Endothelial cell of umbilical vein (primary cell): ENCODE results near the gene PDE8B.

ENCODE experiments used
- CTCF ChIP-seq, 2 donors: IDR thresholded peaks; 1 replicate in 1 of 2; 2 replicates in 1 of 2; pipeline ENCODE4 v1.5.1; 2011; ENCODE audit warnings: low read length in 2 of 2, mild to moderate bottlenecking in 2 of 2, moderate library complexity in 2 of 2, control low read depth in 1 of 2, inconsistent platforms in 1 of 2, low read depth in 1 of 2; ENCODE audit not compliant: insufficient read depth in 1 of 2; ENCODE audit errors: extremely low read depth in 1 of 2
- EZH2 ChIP-seq: IDR thresholded peaks from 2 replicates; pipeline ENCODE4 v1.6.1; 2012; ENCODE audit warnings: borderline replicate concordance, low read depth, mild to moderate bottlenecking, moderate library complexity, low read length, inconsistent platforms; ENCODE audit not compliant: severe bottlenecking
- FOS ChIP-seq: IDR thresholded peaks from 2 replicates; pipeline ENCODE4 v1.6.1; 2011; ENCODE audit warnings: mild to moderate bottlenecking, low read length, moderate library complexity, borderline replicate concordance; ENCODE audit not compliant: insufficient read depth
- MAX ChIP-seq: IDR thresholded peaks from 2 replicates; pipeline ENCODE4 v1.6.1; 2011; ENCODE audit not compliant: insufficient read depth, insufficient read length
- POLR2A ChIP-seq: IDR thresholded peaks from 2 replicates; pipeline ENCODE4 v1.6.1; 2012; ENCODE audit warnings: low read depth, mild to moderate bottlenecking, control low read depth, low read length
- POLR2AphosphoS5 ChIP-seq: IDR thresholded peaks from 2 replicates; pipeline ENCODE4 v1.6.1; 2012; ENCODE audit warnings: low read depth, mild to moderate bottlenecking, control low read depth, low read length, moderate library complexity; ENCODE audit not compliant: insufficient read depth

GRCh38 chr5:77328930-77329647, 118.6 kb downstream of the PDE8B start:
- TF ChIP-seq CTCF (IDR thresholded peaks at IDR 0.05; ENCODE audit: extremely low read depth in 1 of 2, insufficient read depth in 1 of 2, low read depth in 1 of 2, low read length in 2 of 2), result no peak
- TF ChIP-seq POLR2AphosphoS5, result no peak
- TF ChIP-seq POLR2A, result no peak
- TF ChIP-seq MAX, result no peak
- no peak for TF ChIP-seq EZH2
- TF ChIP-seq FOS, result no peak
